ENCODE measurements around the gene ACVR1.
"Not testable (repeated sequence)": the region's sequence is repeated elsewhere in the genome, so short reads cannot be mapped to it uniquely, and the experiment has no call there.

Gene ACVR1

DNA sequence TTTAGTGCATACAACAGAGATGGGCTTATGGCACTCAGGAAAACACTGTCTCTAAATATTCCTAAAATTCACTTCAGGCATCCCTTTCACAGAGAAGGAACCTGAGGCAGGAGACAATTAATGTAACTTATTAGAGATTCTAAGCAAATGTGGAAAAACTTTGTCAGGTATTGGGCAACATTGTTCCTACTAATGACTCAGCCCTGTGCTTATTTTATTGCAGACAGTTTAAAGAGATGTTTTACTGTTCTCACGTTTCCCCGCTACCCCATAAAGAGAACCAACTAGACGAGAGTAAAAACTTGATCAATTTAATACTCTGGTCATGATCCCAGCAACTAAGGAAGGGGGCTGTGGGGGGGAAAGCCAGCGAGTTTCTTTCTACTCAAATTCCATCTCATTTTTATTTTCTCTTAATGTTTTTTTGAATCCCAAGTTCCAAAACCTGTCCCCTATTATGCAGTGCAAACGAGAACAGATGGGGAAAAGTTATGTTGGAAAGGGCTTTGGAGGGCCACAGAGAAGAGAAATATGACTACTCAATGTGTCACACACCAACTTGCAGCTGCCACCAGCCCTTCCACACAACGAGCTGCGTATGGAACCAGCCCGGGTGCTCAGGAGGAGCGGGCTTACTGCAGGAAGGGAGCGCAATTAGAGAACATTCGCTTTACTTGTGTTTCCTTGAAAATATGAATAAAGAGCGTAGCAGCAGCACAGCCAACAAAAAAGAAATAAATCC lies 18.7 kb upstream of the ACVR1 start:
- DNase-seq = peak in 1 of 51 donors; percentile 6

DNA sequence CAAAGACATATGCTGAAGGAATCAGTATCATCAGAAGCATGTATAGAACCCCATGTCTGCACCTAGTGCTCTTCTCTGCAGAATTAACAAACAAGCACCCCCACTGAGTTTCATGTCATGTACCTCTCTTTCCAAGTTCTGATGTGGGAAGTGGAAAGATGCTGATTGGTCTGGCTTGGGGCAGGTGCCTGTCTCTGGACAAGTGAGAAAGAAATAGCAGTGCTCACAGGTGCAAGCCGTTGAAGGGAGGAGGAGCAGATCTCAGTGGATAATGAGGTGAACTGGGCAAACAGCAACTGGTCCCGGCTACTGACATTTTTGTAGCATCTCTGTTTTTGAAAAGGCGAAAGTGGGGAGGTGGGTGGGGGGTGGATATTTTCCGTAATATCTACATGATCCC lies 17.5 kb upstream of the ACVR1 start:
- no peak for DNase-seq

DNA sequence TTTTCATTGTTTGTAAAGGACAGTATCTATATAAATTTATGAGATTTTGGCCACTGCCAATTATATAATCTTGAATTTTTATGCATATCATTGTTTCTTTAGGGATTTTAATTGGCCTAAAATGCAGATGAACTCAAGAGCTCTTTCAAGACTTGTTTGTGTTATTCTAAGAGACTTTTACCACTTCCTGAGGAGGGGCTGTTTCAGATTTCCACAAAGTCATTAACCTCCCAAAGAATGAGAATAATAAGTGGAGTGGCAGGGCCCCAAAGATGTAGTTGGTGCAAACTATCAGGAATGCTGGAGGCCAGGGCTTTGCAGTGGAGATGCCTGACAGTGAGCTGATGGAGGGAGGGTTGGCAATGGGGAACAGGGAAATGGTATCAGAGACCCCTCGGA lies 15.5 kb upstream of the ACVR1 start:
- DNase-seq = no peak

DNA sequence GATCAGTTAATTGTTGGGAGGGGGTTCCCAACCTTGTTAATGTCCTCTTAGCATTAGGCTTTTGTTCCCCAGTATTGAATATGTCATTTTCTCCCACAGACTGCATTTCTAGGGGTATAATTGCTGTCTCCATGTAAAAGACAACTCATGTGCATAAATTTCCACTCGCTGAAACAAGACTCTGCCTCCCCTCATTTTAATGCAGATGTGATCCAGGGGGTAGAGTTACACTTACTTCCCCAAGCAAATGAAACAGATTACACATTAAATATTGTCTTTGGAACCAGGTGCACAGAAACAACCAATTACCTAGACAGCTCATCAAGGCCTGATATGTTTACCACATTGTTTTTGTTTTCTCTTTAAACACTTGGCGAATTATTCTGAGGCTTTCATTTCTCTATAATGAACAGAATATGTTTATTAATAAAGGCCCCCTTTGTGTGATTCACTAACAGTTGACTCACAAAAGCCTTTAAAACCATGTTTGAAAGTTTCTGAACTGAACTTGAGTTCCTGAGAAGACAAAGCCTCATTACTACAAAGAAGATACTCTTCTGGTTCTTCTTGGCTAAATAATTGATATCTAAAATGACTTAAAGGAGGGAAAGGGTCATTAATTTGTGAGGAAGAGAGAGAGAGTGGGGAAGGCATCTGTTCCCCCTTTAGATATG lies 15.0 kb upstream of the ACVR1 start:
- no peak for DNase-seq

- DNase-seq = no peak
Measured at GRCh38 chr2:157887946-157888345, 11.8 kb upstream of the ACVR1 start.

DNA sequence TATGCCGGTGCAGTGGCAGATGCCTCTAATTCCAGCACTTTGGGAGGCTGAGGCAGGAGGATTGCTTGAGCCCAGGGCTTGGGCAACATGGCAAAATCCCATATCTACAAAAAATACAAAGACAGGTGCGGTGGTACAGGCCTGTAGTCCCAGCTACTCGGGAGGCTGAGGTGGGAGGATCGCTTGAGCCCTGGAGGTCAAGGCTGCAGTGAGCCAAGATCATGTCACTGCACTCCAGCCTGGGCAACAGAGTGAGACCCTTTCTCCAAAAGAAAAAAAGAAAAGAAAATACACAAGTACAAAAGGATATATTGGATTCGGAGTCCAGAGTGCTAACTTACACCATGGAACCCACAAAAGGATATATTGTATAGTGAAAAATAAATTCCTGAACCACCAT lies 8.4 kb upstream of the ACVR1 start:
- DNase-seq = not testable (repeated sequence)

- DNase-seq = no peak
Measured at GRCh38 chr2:157880927-157881326, 4.8 kb upstream of the ACVR1 start.

DNA sequence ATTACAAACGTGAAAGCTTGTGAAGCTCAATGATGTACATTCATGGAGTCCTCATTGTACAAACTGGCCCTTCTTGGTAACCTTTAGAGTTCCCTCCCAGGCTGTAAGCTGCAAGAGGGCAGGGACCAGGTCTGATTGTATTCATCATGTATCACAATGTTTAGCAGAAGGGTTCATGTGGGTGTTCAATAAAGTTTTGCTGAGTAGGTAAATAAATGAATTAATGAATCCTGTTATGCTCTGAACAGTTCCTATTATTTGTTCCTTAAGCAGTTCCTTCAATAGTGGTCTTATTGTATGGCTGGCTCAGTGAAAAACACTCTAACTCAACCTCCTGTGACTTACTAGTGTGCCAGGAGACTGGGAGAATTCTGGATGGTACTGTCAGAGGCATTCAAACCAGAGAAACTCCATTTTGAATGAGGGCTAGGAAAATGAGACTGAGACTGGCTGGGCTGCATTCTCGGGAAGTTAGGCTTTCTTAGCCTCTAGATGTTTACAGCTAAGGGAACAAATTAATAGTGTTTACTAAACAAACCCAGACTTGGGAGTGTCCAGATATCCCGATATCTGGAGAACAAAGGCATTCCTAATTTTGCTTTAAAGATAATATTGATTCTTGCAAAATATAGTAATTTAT lies 1.8 kb upstream of the ACVR1 start:
- no peak for DNase-seq

DNA sequence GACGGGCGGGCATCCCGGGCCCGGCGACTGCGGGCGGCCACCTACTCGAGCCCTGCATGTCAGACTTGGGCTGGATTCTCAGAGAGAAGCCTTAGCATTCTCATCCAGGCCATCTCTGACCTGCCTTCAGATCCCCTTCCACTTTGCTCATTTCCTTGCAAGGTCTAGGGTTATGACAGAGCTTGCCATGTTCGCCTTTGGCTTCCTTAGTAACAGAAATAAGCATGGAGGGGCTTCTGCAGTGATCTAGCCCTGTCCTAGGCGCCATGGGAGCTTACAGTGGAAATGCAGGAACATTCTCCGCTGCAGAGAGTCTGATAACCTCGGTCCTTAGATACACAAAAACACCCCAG lies 632 bp upstream of the ACVR1 start:
- DNase-seq = peak in 3 of 51 donors; percentile 13 to 45 (median 28)

- DNase-seq = peak in 13 of 51 donors; percentile 28 to 74 (median 54)
Measured at GRCh38 chr2:157875641-157876065, 477 bp downstream of the ACVR1 start.

- peak in 22 of 51 donors; percentile 1 to 61 (median 12) for DNase-seq
Measured at GRCh38 chr2:157874997-157875640, 1.0 kb downstream of the ACVR1 start.

GRCh38 chr2:157874348-157874747 lies 1.8 kb downstream of the ACVR1 start:
- DNase-seq = no peak

- DNase-seq = no peak
Measured at GRCh38 chr2:157872791-157873190, 3.3 kb downstream of the ACVR1 start.

DNA sequence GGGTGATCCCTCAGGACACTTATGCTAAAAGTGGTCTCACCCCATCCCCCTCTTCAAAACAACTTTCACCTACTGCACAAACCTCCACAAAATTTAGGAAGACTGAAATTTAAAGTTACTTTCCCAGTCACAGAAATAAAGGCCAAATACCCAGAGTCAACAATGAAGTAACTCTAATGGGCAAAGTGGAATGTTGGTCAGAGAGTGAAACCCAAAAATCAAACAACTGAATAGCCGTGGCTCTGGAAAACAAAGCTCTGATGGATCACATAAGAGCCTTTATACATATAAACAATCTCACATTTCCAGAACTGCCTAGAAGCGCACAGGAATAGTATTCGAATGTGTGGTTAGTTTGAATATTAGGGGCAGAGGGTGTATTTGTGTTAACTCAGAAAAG lies 4.7 kb downstream of the ACVR1 start:
- DNase-seq = no peak

DNA sequence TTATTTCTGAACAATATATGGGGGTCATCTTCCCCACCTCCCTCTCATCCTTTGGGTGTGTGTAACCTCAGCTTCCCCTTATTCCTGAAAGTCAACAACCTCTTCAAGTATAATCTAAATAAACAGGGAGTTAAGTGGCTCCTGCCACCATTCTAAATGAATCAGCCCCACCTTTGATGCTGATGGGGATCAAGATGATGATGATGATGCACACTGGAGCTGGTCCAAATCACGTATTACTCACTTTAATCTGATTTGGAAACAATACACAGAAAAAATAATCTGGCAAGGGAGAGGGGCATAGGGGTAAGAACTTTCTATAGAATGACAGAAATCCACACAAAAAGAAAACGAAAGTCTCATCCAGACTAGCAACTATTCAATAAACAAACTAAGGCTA lies 7.1 kb downstream of the ACVR1 start:
- no peak for DNase-seq

GRCh38 chr2:157867703-157868102 lies 8.4 kb downstream of the ACVR1 start:
- no peak for DNase-seq

- no peak for DNase-seq
Measured at GRCh38 chr2:157866666-157867642, 9.2 kb downstream of the ACVR1 start.

- no peak for DNase-seq
Measured at GRCh38 chr2:157866202-157866601, 9.9 kb downstream of the ACVR1 start.

- DNase-seq = no peak
Measured at GRCh38 chr2:157864857-157865430, 11.2 kb downstream of the ACVR1 start.

DNA sequence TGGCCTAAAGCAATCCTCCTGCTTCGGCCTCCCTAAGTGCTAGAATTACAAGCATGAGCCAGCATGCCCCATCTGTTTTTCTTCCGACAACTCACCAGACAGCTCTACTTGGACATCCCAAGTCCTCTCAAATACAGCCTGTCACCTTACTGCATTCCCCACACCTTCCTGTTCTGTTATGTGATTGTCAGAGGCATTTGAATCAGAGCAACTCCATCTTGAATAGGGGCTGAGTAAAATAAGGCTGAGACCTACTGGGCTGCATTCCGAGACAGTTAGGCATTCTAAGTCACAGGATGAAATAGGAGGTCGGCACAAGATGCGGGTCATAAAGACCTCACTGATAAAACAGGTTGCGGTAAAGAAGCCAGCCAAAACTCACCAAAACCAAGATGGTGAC lies 17.3 kb downstream of the ACVR1 start:
- no peak for DNase-seq

DNA sequence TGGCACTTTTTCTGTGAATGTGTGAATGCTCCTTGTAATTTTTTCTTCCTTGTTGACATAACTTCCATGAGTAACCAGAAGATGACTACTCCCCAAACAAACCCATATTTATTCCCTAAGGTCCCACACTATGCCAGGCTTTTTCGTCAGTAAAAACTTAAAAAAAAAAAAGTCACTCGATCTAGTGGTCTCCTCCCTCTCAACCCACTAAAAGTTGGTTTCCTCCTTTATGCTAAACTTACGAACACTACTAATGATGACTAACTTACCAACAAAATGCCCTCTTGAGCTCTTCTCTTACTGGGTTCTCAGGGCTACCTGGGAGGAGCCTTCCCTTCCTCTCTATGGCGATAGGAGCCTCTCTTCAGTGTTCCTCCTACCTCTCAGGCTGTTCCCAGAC lies 18.2 kb downstream of the ACVR1 start:
- no peak for DNase-seq

Measured in hypothalamus (tissue), 51 donors.